A673 (cell line): ENCODE data around the gene ITCH. TPM values are rescaled to one million over a fixed set of nuclear protein-coding genes. Genes with fewer than 3 reads are reported as not detected.
"Not testable (repeated sequence)": the region's sequence is repeated elsewhere in the genome, so short reads cannot be mapped to it uniquely, and the experiment has no call there.

Source experiments
- BruUV-seq: library from RNA; stranded (reverse); fragments of 400-500 nt; replicated peaks from 2 replicates; lab custom pipeline; 2021; lab: Mats Ljungman, UMichigan
- CTCF ChIA-PET: fragments of 300-600 bp; sonication (Branson Sonifier 250); formaldehyde crosslinking; loops from one replicate; lab custom pipeline; 2022; ENCODE audit warnings: antibody characterized with exemption; lab: Charles Lee
- POLR2A ChIA-PET: fragments of 300-600 bp; sonication (Branson Sonifier 250); formaldehyde crosslinking; loops from one replicate; lab custom pipeline; 2022; ENCODE audit warnings: antibody characterized with exemption; ENCODE audit not compliant: low non-redundant PET; lab: Charles Lee
- DNase-seq: peaks from one replicate; pipeline ENCODE4 v3.0.0-alpha.2; 2015; ENCODE audit warnings: low spot score
- H3K27ac ChIP-seq: fragments of 200-600 bp; sonication (generic); 2 replicates; pipeline ENCODE4 v1.5.1; 2016; ENCODE audit warnings: mixed run types, low read depth, mild to moderate bottlenecking, mixed read lengths, antibody characterized with exemption, low read length; ENCODE audit not compliant: poor library complexity, severe bottlenecking
- H3K27me3 ChIP-seq: fragments of 200-600 bp; sonication (generic); replicated peaks from 2 replicates; pipeline ENCODE4 v1.6.1; 2017; ENCODE audit warnings: mixed run types, low read depth, mild to moderate bottlenecking, mixed read lengths, antibody characterized with exemption, low read length; ENCODE audit not compliant: insufficient read depth, poor library complexity
- H3K36me3 ChIP-seq: fragments of 200-600 bp; sonication (generic); 2 replicates; pipeline ENCODE4 v1.6.1; 2016; ENCODE audit warnings: mixed run types, mild to moderate bottlenecking, mixed read lengths, antibody characterized with exemption, low read length; ENCODE audit not compliant: insufficient read depth, poor library complexity, severe bottlenecking
- H3K4me1 ChIP-seq: fragments of 200-600 bp; sonication (generic); 2 replicates; pipeline ENCODE4 v1.6.1; 2017; ENCODE audit warnings: mixed run types, mild to moderate bottlenecking, mixed read lengths, antibody characterized with exemption, low read length; ENCODE audit not compliant: insufficient read depth, poor library complexity, severe bottlenecking
- H3K4me3 ChIP-seq: fragments of 200-600 bp; sonication (generic); 2 replicates; pipeline ENCODE4 v1.5.1; 2016; ENCODE audit warnings: low read depth, mixed run types, mild to moderate bottlenecking, mixed read lengths, low read length; ENCODE audit not compliant: poor library complexity, severe bottlenecking
- H3K9me3 ChIP-seq: fragments of 200-600 bp; sonication (generic); 2 replicates; pipeline ENCODE4 v1.6.1; 2016; ENCODE audit warnings: mixed run types, low read depth, mild to moderate bottlenecking, mixed read lengths, antibody characterized with exemption, low read length; ENCODE audit not compliant: poor library complexity, severe bottlenecking
- EZH2 ChIP-seq: fragments of 200-600 bp; sonication (generic); IDR thresholded peaks from 2 replicates; pipeline ENCODE4 v1.6.1; 2017; ENCODE audit warnings: borderline replicate concordance, low read depth, mild to moderate bottlenecking, mixed read lengths, antibody characterized with exemption, low read length; ENCODE audit not compliant: poor library complexity, severe bottlenecking
- intact Hi-C: fragments of 100-400 bp; cut with micrococcal nuclease; formaldehyde crosslinking; loops from one replicate; pipeline ENCODE4 v1.10.0; 2022; ENCODE audit not compliant: unreplicated experiment
- total RNA-seq: library from RNA; stranded (reverse); gene quantifications from 2 replicates; pipeline ENCODE4 v1.2.3, GENCODE V29; 2021
- TF ChIP-seq, protein P1 (sequence below): fragments of 300-800, 200-600 bp; sonication (generic); conservative IDR thresholded peaks from 2 replicates; pipeline ENCODE4 v1.5.1; 2017; ENCODE audit warnings: low read depth, mild to moderate bottlenecking, antibody characterized with exemption, low read length, moderate library complexity, mixed read lengths

The ITCH gene
- total RNA-seq, 1 experiment from 2014 or later, result 56.2 TPM

DNA sequence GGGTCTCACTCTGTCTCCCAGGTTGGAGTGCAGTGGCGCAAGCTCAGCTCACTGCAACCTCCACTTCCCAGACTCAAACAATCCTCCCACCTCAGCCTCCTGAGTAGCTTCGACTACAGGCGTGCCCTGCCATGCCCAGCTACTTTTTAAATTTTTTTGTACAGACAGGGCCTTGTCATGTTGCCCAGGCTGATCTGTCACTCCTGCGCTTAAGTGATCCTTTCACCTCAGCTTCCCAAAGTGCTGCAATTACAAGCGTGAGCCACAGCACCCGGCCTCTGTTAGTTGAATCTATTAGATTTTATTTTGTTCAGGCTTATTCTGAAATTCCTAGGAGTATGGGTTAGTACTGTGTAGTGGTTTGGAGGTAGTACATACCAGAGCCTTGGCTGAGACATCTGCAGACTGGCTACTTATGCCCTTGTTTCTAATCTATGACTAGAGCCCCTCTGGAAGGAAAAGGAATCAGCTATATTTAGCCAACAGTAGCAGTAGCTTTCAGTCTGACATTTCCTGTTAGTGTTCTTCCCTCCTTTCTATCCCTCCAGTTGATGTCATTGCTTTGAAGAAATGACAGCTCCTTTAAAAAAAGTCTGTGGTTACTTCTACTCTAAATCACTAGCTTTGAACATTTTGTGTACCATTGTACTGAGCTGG lies 74.4 kb downstream of the ITCH start:
- BruUV-seq, result no TSS peak
- intact Hi-C loops, result no loop called here
- Histone ChIP-seq H3K4me1 (peaks cover 5% of the 10 kb centered on the region), H3K36me3 (peaks cover 39% of the 10 kb centered on the region), H3K4me3 (no peak overlapping the region), H3K27me3 (no peaks in the 10 kb centered on the region), H3K27ac (no peak overlapping the region), H3K9me3 (no peaks in the 10 kb centered on the region)
- CTCF ChIA-PET, result interaction anchor here (2.5 kb wide), 1 partner anchor 125 kb away, joined by 7 read pairs; no protein-coding TSS in a partner anchor
- TF ChIP-seq, protein P1, sequence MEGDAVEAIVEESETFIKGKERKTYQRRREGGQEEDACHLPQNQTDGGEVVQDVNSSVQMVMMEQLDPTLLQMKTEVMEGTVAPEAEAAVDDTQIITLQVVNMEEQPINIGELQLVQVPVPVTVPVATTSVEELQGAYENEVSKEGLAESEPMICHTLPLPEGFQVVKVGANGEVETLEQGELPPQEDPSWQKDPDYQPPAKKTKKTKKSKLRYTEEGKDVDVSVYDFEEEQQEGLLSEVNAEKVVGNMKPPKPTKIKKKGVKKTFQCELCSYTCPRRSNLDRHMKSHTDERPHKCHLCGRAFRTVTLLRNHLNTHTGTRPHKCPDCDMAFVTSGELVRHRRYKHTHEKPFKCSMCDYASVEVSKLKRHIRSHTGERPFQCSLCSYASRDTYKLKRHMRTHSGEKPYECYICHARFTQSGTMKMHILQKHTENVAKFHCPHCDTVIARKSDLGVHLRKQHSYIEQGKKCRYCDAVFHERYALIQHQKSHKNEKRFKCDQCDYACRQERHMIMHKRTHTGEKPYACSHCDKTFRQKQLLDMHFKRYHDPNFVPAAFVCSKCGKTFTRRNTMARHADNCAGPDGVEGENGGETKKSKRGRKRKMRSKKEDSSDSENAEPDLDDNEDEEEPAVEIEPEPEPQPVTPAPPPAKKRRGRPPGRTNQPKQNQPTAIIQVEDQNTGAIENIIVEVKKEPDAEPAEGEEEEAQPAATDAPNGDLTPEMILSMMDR, result no peak
- TF ChIP-seq EZH2, result no peak
- POLR2A ChIA-PET, result no interaction called here
- DNase-seq, result no peak

DNA sequence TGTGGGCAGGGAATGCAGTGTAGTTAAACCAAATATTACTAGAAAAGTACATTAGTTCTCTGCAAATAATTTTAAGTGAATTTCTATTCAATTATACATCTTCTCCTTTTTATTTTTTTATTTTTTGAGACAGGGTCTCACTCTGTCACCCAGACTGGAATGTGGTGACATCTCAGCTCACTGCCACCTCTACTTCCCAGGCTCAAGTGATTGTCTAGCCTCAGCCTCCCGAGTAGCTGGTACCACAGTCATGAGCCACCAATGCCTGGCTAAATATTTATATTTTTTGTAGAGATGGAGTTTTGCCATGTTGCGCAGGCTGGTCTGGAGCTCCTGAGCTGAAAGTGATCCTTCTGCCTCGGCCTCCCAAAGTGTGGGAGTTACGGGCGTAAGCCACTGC lies 76.1 kb downstream of the ITCH start:
- intact Hi-C loops, result no loop called here
- ChIA-PET POLR2A (interaction anchor here (0.7 kb wide), 1 partner anchor 326 kb away, joined by 3 read pairs; no protein-coding TSS in a partner anchor), CTCF (interaction anchor here (2.5 kb wide), 1 partner anchor 126 kb away, joined by 7 read pairs; no protein-coding TSS in a partner anchor)

DNA sequence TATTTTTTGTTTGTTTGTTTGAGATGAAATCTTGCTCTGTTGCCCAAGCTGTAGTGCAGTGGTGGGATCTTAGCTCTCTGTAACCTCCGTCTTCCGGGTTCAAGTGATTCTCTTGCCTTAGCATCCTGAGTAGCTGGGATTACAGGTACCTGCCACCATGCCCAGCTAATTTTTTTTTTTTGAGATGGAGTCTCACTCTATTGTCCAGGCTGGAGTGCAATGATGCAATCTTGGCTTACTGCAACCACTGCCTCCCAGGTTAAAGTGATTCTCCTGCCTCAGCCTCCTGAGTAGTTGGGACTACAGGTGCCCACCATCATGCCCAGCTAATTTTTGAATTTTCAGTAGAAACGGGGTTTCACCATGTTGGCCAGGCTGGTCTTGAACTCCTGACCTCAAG lies 78.3 kb downstream of the ITCH start:
- H3K4me1 ChIP-seq, H3K4me3 ChIP-seq, CTCF ChIA-PET, BruUV-seq, H3K9me3 ChIP-seq, H3K27me3 ChIP-seq, H3K27ac ChIP-seq, intact Hi-C loops, DNase-seq, POLR2A ChIA-PET: not testable (repeated sequence)
- H3K36me3 ChIP-seq, result peaks cover 67% of the 10 kb centered on the region

More for the DNA sequence above, 76.1 kb downstream of the ITCH start:
- TF ChIP-seq EZH2, result no peak
- TF ChIP-seq, protein P1, result no peak
- BruUV-seq, result no TSS peak
- H3K4me1 ChIP-seq, result peaks cover 5% of the 10 kb centered on the region
- peaks cover 46% of the 10 kb centered on the region for H3K36me3 ChIP-seq
- H3K9me3 ChIP-seq, result no peaks in the 10 kb centered on the region
- DNase-seq, result no peak
- no peaks in the 10 kb centered on the region for H3K27me3 ChIP-seq
- no peak overlapping the region for H3K4me3 ChIP-seq
- no peak overlapping the region for H3K27ac ChIP-seq
